ENCODE results near the gene ABCA7. TPM values are rescaled to one million over a fixed set of nuclear protein-coding genes. Genes with fewer than 3 reads are reported as not detected.

The ABCA7 gene
- total and polyA plus RNA-seq, 2 of the 13 experiments (the other 11 are each of a cell fraction or from before 2014, with no cell fraction given), result 4.4 to 32.4 TPM

DNA sequence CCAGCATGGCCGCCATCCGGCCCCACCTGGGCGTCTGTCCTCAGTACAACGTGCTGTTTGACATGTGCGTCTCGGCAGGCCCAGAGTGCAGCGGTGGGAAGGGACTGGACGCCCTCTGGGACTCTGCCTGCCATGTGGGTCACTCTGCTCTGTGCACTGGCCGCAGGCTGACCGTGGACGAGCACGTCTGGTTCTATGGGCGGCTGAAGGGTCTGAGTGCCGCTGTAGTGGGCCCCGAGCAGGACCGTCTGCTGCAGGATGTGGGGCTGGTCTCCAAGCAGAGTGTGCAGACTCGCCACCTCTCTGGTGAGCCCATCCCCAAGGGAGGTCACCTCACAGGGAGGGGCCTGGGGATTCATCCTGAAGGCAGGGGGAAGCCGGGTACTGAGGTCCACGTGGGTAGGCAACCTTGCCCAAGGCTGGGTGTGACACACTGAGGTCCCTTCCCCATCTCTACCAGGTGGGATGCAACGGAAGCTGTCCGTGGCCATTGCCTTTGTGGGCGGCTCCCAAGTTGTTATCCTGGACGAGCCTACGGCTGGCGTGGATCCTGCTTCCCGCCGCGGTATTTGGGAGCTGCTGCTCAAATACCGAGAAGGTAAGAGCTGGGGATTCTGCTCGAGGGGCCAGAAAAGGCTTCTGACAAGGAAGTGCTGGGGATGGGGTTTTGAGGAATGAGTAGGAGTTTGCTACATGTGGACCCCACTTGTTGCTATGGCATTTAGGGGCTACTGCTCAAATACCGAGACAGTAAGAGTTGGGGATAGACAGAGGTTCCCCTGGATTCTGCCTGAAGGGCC is 11.3 kb downstream of the ABCA7 start (continued):
- TF ChIP-seq HNF1B (CRISPR knock-in tag; IDR thresholded peaks at IDR 0.05) (no peak), HMG20B (CRISPR knock-in tag; conservative IDR thresholded peaks at IDR 0.05) (no peak), ZMAT5 (CRISPR knock-in tag; IDR thresholded peaks at IDR 0.05; ENCODE audit: borderline replicate concordance, low read depth) (no peak; the same call in 1 of the 2 replicates), GZF1 (CRISPR knock-in tag; IDR thresholded peaks at IDR 0.05) (no peak), SRY (CRISPR knock-in tag; IDR thresholded peaks at IDR 0.05) (peak; percentile 82; the same call in 1 of the 2 replicates), CENPT (CRISPR knock-in tag; IDR thresholded peaks at IDR 0.05; ENCODE audit: low read depth) (no peak), EEA1 (CRISPR knock-in tag; IDR thresholded peaks at IDR 0.05; ENCODE audit: borderline replicate concordance) (no peak), ZNF816 (CRISPR knock-in tag; IDR thresholded peaks at IDR 0.05; ENCODE audit: borderline replicate concordance) (no peak), ZZZ3 (CRISPR knock-in tag; IDR thresholded peaks at IDR 0.05; ENCODE audit: borderline replicate concordance) (peak; percentile 62; the same call in 1 of the 2 replicates), GTF3A (CRISPR knock-in tag; conservative IDR thresholded peaks at IDR 0.05) (0 out of 2 replicates have a peak, but pooled peaks have one; percentile 41)
- TF ChIP-seq, protein P1, sequence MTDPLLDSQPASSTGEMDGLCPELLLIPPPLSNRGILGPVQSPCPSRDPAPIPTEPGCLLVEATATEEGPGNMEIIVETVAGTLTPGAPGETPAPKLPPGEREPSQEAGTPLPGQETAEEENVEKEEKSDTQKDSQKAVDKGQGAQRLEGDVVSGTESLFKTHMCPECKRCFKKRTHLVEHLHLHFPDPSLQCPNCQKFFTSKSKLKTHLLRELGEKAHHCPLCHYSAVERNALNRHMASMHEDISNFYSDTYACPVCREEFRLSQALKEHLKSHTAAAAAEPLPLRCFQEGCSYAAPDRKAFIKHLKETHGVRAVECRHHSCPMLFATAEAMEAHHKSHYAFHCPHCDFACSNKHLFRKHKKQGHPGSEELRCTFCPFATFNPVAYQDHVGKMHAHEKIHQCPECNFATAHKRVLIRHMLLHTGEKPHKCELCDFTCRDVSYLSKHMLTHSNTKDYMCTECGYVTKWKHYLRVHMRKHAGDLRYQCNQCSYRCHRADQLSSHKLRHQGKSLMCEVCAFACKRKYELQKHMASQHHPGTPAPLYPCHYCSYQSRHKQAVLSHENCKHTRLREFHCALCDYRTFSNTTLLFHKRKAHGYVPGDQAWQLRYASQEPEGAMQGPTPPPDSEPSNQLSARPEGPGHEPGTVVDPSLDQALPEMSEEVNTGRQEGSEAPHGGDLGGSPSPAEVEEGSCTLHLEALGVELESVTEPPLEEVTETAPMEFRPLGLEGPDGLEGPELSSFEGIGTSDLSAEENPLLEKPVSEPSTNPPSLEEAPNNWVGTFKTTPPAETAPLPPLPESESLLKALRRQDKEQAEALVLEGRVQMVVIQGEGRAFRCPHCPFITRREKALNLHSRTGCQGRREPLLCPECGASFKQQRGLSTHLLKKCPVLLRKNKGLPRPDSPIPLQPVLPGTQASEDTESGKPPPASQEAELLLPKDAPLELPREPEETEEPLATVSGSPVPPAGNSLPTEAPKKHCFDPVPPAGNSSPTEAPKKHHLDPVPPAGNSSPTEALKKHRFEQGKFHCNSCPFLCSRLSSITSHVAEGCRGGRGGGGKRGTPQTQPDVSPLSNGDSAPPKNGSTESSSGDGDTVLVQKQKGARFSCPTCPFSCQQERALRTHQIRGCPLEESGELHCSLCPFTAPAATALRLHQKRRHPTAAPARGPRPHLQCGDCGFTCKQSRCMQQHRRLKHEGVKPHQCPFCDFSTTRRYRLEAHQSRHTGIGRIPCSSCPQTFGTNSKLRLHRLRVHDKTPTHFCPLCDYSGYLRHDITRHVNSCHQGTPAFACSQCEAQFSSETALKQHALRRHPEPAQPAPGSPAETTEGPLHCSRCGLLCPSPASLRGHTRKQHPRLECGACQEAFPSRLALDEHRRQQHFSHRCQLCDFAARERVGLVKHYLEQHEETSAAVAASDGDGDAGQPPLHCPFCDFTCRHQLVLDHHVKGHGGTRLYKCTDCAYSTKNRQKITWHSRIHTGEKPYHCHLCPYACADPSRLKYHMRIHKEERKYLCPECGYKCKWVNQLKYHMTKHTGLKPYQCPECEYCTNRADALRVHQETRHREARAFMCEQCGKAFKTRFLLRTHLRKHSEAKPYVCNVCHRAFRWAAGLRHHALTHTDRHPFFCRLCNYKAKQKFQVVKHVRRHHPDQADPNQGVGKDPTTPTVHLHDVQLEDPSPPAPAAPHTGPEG (CRISPR knock-in tag; IDR thresholded peaks at IDR 0.05), result no peak
- TF ChIP-seq, protein P2, sequence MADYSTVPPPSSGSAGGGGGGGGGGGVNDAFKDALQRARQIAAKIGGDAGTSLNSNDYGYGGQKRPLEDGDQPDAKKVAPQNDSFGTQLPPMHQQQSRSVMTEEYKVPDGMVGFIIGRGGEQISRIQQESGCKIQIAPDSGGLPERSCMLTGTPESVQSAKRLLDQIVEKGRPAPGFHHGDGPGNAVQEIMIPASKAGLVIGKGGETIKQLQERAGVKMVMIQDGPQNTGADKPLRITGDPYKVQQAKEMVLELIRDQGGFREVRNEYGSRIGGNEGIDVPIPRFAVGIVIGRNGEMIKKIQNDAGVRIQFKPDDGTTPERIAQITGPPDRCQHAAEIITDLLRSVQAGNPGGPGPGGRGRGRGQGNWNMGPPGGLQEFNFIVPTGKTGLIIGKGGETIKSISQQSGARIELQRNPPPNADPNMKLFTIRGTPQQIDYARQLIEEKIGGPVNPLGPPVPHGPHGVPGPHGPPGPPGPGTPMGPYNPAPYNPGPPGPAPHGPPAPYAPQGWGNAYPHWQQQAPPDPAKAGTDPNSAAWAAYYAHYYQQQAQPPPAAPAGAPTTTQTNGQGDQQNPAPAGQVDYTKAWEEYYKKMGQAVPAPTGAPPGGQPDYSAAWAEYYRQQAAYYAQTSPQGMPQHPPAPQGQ (CRISPR knock-in tag; IDR thresholded peaks at IDR 0.05; ENCODE audit: borderline replicate concordance), result no peak

Data from HepG2 (cell line).